ENCODE measurements around the gene STOML3.

The STOML3 gene

DNA sequence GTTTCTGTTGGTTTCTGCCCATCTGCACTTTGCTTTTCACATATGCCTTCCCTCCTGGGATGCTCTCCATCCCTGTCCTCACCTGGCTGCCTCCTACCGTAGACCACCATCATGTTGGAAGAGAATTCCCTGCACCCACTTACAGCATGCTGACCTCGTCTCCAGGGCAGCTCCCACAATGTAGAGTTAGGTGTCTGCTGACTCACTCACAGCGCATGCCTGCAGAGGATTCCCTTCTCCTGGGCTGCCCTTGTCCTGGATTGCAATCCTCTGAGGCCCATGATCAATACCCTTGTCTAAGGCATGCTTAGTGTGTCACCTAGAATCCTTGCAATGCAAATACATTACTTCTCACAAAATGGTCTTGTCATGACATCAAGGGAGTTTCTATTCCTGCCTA lies 43.6 kb downstream of the STOML3 start:
- H3K27ac ChIP-seq = no peak overlapping the region

DNA sequence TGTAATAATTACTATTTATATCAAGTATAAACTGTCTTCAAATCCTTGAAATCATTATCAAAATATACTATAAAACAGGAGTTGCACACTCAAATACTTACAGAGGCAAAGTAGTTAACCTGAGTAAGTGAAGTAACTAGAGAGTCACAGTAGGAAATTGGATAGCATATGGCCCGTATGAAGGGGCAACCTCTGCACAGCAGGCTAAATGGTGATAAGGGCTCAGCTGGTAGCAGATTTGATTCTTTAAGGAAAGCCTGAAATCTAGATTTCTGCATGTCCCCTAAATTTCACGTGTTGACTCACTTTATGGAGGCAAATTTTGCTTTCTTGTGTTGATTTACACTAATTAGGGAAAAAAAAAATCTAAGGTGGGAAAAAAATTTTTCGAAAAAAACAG lies 46.4 kb downstream of the STOML3 start:
- no peak overlapping the region for H3K27ac ChIP-seq
- TF ChIP-seq, protein P1, sequence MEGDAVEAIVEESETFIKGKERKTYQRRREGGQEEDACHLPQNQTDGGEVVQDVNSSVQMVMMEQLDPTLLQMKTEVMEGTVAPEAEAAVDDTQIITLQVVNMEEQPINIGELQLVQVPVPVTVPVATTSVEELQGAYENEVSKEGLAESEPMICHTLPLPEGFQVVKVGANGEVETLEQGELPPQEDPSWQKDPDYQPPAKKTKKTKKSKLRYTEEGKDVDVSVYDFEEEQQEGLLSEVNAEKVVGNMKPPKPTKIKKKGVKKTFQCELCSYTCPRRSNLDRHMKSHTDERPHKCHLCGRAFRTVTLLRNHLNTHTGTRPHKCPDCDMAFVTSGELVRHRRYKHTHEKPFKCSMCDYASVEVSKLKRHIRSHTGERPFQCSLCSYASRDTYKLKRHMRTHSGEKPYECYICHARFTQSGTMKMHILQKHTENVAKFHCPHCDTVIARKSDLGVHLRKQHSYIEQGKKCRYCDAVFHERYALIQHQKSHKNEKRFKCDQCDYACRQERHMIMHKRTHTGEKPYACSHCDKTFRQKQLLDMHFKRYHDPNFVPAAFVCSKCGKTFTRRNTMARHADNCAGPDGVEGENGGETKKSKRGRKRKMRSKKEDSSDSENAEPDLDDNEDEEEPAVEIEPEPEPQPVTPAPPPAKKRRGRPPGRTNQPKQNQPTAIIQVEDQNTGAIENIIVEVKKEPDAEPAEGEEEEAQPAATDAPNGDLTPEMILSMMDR (conservative IDR thresholded peaks at IDR 0.05) = no peak
- no peak for TF ChIP-seq ZFX (IDR thresholded peaks at IDR 0.05)

More for the DNA sequence above, 43.6 kb downstream of the STOML3 start:
- no peak for TF ChIP-seq ZFX (IDR thresholded peaks at IDR 0.05)
- TF ChIP-seq, protein P1 (conservative IDR thresholded peaks at IDR 0.05) = no peak

DNA sequence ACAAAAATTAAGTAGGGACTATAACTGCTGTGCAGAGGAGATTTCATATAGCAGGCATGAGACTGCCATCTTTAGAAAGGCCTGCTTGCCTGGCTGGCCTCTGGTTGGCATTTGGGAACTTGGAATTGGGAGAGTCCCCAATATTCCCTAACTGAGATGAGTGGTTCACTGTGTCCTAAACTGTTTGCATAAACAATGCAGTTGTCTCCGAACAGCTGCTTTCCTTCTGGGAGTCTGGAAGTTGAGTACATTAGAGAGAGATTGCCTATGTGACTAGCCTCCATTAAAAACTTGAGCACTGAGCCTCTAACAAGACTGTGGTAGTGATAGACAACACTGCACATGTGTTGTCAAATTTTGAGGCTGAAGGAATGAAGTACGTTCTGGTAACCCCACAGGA lies 47.4 kb downstream of the STOML3 start:
- H3K27ac ChIP-seq = no peak overlapping the region
- TF ChIP-seq, protein P1 (conservative IDR thresholded peaks at IDR 0.05) = no peak
- TF ChIP-seq ZFX (IDR thresholded peaks at IDR 0.05) = no peak

DNA sequence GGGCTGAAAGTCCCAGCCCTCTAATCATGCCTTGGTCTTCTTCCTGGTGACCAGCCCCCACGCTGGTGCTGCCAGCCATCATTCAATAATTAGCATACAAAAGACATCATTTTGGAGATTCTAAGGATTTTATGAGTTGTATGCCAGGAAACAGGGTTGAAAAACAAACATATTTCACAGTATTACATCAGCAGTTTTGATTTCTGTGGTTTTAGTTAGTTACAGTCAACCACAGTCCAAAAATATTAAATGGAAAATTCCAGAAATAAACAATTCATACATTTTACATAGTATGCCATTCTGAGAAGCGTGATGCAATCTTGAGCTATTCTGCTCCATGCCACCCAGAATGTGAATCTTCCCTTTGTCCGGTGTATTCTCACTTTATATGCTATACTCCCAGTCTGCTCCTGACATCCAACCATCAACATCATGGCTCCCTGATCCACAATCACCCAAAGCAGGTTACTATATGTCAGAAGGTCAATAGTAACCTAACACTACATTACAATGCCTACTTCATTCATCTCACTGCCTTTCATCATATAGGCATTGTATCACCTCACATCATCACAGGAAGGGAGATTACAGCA lies 49.2 kb downstream of the STOML3 start:
- TF ChIP-seq ZFX (IDR thresholded peaks at IDR 0.05) = no peak
- TF ChIP-seq, protein P1 (conservative IDR thresholded peaks at IDR 0.05) = no peak
- no peak overlapping the region for H3K27ac ChIP-seq

DNA sequence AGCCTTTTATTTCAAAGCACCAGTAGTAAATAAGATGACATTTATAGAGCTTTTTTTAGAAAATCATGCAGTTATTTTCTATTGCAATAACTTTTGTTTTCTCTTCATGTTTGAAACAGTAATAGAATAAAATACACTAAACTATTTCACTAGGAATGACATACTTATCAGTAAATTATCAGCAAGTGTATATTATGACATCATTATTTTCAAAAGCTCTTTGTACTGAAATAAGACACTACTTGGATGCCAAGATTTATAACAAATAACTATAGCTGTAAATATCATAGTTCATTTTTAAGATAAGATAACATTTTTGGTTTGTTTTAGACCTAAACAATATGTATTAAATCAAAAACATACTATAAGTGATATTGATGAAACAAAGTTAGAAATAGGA lies 56.8 kb downstream of the STOML3 start:
- H3K27ac ChIP-seq = no peak overlapping the region
- TF ChIP-seq, protein P1 (conservative IDR thresholded peaks at IDR 0.05) = no peak
- TF ChIP-seq ZFX (IDR thresholded peaks at IDR 0.05) = no peak

DNA sequence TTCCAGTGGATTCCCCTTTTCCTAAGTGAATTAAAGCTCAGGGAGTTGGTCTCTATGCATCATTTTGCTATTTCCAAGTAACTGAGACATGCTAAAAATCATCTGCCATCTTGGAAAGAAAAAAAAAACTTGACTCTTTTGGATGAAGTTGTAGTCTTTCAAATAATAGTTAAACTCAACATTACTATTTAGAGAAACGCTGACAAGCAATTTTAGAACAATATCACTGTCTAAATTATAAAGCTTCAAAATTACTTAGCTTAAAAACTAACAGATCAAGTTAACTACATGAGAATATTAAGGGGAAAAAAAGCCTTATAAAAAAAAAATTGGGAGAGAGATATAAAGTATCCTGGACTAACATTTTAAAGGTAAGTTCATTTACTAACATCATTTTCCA lies 68.5 kb downstream of the STOML3 start:
- H3K27ac ChIP-seq = no peak overlapping the region
- TF ChIP-seq ZFX (IDR thresholded peaks at IDR 0.05) = no peak
- TF ChIP-seq, protein P1 (conservative IDR thresholded peaks at IDR 0.05) = no peak

DNA sequence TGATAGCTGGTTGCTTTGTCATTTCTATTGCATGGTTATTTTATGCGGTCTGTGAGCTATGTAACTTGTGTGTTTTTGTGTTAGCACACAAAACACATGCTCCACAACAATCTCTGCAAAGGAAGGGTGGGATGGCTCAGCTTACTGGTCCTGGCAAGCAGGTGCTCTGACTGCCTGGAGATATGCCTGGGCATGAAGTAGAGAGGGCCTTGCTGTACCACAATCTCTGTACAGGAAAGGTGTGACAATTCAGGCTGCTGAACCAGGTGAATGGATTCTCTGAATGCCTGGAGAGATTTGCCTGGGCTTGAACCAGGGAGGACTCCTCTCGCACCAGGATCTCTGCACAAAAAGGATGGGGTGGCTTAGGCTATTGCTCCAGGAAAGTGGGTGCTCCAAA lies 69.5 kb downstream of the STOML3 start:
- TF ChIP-seq ZFX (IDR thresholded peaks at IDR 0.05) = no peak
- TF ChIP-seq, protein P1 (conservative IDR thresholded peaks at IDR 0.05) = no peak
- no peak overlapping the region for H3K27ac ChIP-seq
